ENCODE measurements around the gene TBR1. TPM values are rescaled to one million over a fixed set of nuclear protein-coding genes. Genes with fewer than 3 reads are reported as not detected.

The TBR1 gene
- total RNA-seq, 1 experiment from 2014 or later = 0.11 TPM

DNA sequence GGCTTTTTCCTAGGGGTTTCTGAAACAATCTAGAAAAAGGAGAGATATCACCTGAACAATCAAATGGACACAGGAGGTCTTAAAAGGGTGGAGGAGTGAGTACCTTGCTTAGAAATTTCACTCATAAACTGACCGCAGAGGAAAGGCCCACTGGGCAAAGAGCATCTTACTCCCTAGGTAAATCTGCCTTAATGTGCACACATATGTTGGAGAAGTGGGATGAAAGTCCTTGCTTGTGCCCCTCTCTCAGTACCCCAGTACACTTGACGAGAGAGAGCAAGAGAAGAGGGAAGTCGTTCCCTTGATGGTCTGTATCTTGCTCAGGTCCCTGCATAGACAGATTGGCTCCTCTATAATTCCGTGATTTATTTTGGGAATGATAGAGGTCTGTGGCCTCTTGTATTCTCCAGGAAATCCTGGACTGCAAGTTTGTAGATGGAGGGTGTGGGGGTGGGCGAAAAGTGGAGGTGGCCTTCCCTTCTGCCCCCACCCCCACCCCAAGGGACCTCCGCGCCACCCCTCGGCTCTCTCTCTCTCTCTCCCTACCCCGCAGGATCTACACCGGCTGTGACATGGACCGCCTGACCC is 6.8 kb downstream of the TBR1 start:
- no peak overlapping the region for H3K4me3 ChIP-seq (ENCODE audit: low read depth, low read length)
- no peak for DNase-seq
- no TSS peak for BruUV-seq (replicated peaks)
- Mint-ChIP-seq H3K4me3 (ENCODE audit: unreplicated experiment) (no peak overlapping the region), H3K27me3 (ENCODE audit: insufficient read depth, unreplicated experiment) (peaks cover 38% of the 10 kb centered on the region), H3K4me1 (ENCODE audit: low read depth, unreplicated experiment) (peaks cover 7% of the 10 kb centered on the region), H3K27ac (ENCODE audit: unreplicated experiment) (no peak overlapping the region), H3K9me3 (ENCODE audit: unreplicated experiment) (peaks cover 10% of the 10 kb centered on the region), H3K36me3 (ENCODE audit: insufficient read depth, unreplicated experiment) (peaks cover 6% of the 10 kb centered on the region)
- ChIA-PET CTCF (no interaction called here), POLR2A (no interaction called here)
- no peaks in the 10 kb centered on the region for H3K36me3 ChIP-seq (ENCODE audit: control insufficient read depth, insufficient read depth, low read length)
- intact Hi-C loops (cut with micrococcal nuclease; ENCODE audit: unreplicated experiment) = no loop called here
- H3K9me3 ChIP-seq = no peaks in the 10 kb centered on the region
- peaks cover 2% of the 10 kb centered on the region for H3K27me3 ChIP-seq (replicated peaks; ENCODE audit: control insufficient read depth, insufficient read depth, low read length)
- peaks cover 2% of the 10 kb centered on the region; the same call in 1 of the 2 replicates for H3K4me1 ChIP-seq
- no peak for TF ChIP-seq CTCF (IDR thresholded peaks at IDR 0.05; ENCODE audit: insufficient read depth in 1 of 2, low read depth in 1 of 2, low read length in 1 of 2, severe bottlenecking in 1 of 2, unreplicated experiment in 1 of 2)

DNA sequence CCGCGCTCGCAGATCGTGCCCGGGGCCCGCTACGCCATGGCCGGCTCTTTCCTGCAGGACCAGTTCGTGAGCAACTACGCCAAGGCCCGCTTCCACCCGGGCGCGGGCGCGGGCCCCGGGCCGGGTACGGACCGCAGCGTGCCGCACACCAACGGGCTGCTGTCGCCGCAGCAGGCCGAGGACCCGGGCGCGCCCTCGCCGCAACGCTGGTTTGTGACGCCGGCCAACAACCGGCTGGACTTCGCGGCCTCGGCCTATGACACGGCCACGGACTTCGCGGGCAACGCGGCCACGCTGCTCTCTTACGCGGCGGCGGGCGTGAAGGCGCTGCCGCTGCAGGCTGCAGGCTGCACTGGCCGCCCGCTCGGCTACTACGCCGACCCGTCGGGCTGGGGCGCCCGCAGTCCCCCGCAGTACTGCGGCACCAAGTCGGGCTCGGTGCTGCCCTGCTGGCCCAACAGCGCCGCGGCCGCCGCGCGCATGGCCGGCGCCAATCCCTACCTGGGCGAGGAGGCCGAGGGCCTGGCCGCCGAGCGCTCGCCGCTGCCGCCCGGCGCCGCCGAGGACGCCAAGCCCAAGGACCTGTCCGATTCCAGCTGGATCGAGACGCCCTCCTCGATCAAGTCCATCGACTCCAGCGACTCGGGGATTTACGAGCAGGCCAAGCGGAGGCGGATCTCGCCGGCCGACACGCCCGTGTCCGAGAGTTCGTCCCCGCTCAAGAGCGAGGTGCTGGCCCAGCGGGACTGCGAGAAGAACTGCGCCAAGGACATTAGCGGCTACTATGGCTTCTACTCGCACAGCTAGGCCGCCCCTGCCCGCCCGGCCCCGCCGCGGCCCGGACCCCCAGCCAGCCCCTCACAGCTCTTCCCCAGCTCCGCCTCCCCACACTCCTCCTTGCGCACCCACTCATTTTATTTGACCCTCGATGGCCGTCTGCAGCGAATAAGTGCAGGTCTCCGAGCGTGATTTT is 7.6 kb downstream of the TBR1 start:
- no peak overlapping the region for H3K27ac Mint-ChIP-seq (ENCODE audit: unreplicated experiment)

More for the DNA sequence above, 7.6 kb downstream of the TBR1 start:
- Mint-ChIP-seq H3K36me3 (ENCODE audit: insufficient read depth, unreplicated experiment) (peaks cover 6% of the 10 kb centered on the region), H3K27me3 (ENCODE audit: insufficient read depth, unreplicated experiment) (peaks cover 31% of the 10 kb centered on the region), H3K4me3 (ENCODE audit: unreplicated experiment) (peak overlapping the region; percentile 67), H3K4me1 (ENCODE audit: low read depth, unreplicated experiment) (no peaks in the 10 kb centered on the region), H3K9me3 (ENCODE audit: unreplicated experiment) (peaks cover 10% of the 10 kb centered on the region)
- DNase-seq = peak in 1 of 2 experiments; percentile 50
- no peaks in the 10 kb centered on the region for H3K36me3 ChIP-seq (ENCODE audit: control insufficient read depth, insufficient read depth, low read length)
- no peaks in the 10 kb centered on the region for H3K4me1 ChIP-seq
- no peak for TF ChIP-seq CTCF (IDR thresholded peaks at IDR 0.05; ENCODE audit: insufficient read depth in 1 of 2, low read depth in 1 of 2, low read length in 1 of 2, severe bottlenecking in 1 of 2, unreplicated experiment in 1 of 2)
- no TSS peak for BruUV-seq (replicated peaks)
- H3K27me3 ChIP-seq (replicated peaks; ENCODE audit: control insufficient read depth, insufficient read depth, low read length) = peaks cover 2% of the 10 kb centered on the region
- CTCF ChIA-PET = no interaction called here
- intact Hi-C loops (cut with micrococcal nuclease; ENCODE audit: unreplicated experiment) = no loop called here
- H3K4me3 ChIP-seq (ENCODE audit: low read depth, low read length) = peak overlapping the region; percentile 36
- POLR2A ChIA-PET = no interaction called here
- H3K9me3 ChIP-seq = no peaks in the 10 kb centered on the region

All from Caco-2 (cell line).